Upper lobe of left lung (tissue), 6 donors: Measurements from ENCODE around the gene ANKRD11. TPM values are rescaled to one million over a fixed set of nuclear protein-coding genes. Genes with fewer than 3 reads are reported as not detected.

Experiments used
- ATAC-seq, 2 donors: fragments of 200-7000 bp; cut with Tn5 transposase; one replicate each; pipeline ENCODE4 v1.9.1; 2022; ENCODE audit warnings: mild to moderate bottlenecking in 2 of 2, moderate library complexity in 2 of 2; ENCODE audit not compliant: low FRiP score in 2 of 2
- DNase-seq, 2 donors: peaks; one replicate each; pipeline ENCODE4 v3.0.0-alpha.2; 2019 to 2020
- H3K27ac ChIP-seq, 4 donors: fragments of 200-600 bp; sonication (generic); one replicate each; pipeline ENCODE4 v1.5.1; 2016 to 2019
- H3K27me3 ChIP-seq, 4 donors: fragments of 200-600 bp; sonication (generic); one replicate each; pipeline ENCODE4 v1.5.1; 2017 to 2019
- H3K36me3 ChIP-seq, 4 donors: fragments of 200-600 bp; sonication (generic); one replicate each; pipeline ENCODE4 v1.5.1; 2016 to 2019
- H3K4me1 ChIP-seq, 4 donors: fragments of 200-600 bp; sonication (generic); one replicate each; pipeline ENCODE4 v1.5.1; 2018 to 2019
- H3K4me3 ChIP-seq, 4 donors: fragments of 200-600 bp; sonication (generic); one replicate each; pipeline ENCODE4 v1.5.1; 2017 to 2019; ENCODE audit warnings: mild to moderate bottlenecking in 2 of 4, moderate library complexity in 1 of 4
- H3K9me3 ChIP-seq, 4 donors: fragments of 200-600 bp; sonication (generic); one replicate each; pipeline ENCODE4 v1.5.1; 2018 to 2019
- CTCF ChIP-seq, 6 experiments: fragments of 450-650 bp in 4 of 6; fragments of 200-600 bp in 2 of 6; sonication (generic) in 2 of 6; IDR thresholded peaks; one replicate each; pipeline ENCODE4 v1.5.1; 2016 to 2019; ENCODE audit warnings: antibody characterized with exemption in 6 of 6
- EP300 ChIP-seq, 4 donors: sonication (generic); formaldehyde crosslinking; IDR thresholded peaks; one replicate each; pipeline ENCODE4 v1.5.1; 2017; ENCODE audit warnings: antibody characterized with exemption in 4 of 4, control low read depth in 2 of 4
- POLR2A ChIP-seq, 4 donors: fragments of 450-650 bp; IDR thresholded peaks; one replicate each; pipeline ENCODE4 v1.5.1; 2016 to 2017; ENCODE audit warnings: antibody characterized with exemption in 4 of 4, mild to moderate bottlenecking in 2 of 4
- POLR2AphosphoS5 ChIP-seq, 2 donors: sonication (generic); formaldehyde crosslinking; IDR thresholded peaks; one replicate each; pipeline ENCODE4 v1.5.1; 2017; ENCODE audit warnings: antibody characterized with exemption in 2 of 2
- WGBS, 2 donors: methylation state at CpG; one replicate each; pipeline ENCODE4 v1.1.5; 2017 to 2018; 5-methylcytosine and 5-hydroxymethylcytosine counted together
- total RNA-seq, 6 donors: library from RNA; depleted of rRNA in 4 of 6; stranded (reverse); fragments of >200 nt in 4 of 6; gene quantifications; one replicate each; pipeline versions ENCODE4 v1.1.0 to v1.2.1, GENCODE V29; 2016 to 2021
- donor health status: DM: no; HTN: no; CAD: no; lungs with moderate emphysema.
- donor health status: DM: no; HTN: yes; CAD: no; lungs with severe emphysema.

Gene ANKRD11
- total RNA-seq, 6 donors from 2014 or later, result 92.4 to 313 (median 134) TPM

- no peak overlapping the region for H3K4me3 ChIP-seq
- H3K4me1 ChIP-seq, result peaks cover 84 to 93% (median 89%) of the 10 kb centered on the region in 4 donors
- no peak for TF ChIP-seq CTCF (IDR thresholded peaks at IDR 0.05)
- TF ChIP-seq POLR2AphosphoS5 (IDR thresholded peaks at IDR 0.05), result no peak
- TF ChIP-seq EP300 (IDR thresholded peaks at IDR 0.05), result no peak
- no peak for TF ChIP-seq POLR2A (IDR thresholded peaks at IDR 0.05)
- peak overlapping the region in 2 of 4 donors; percentile 59 to 67 for H3K27ac ChIP-seq
- peaks cover 0 to 15% (median 8%) of the 10 kb centered on the region in 4 donors for H3K36me3 ChIP-seq
- H3K27me3 ChIP-seq, result no peaks in the 10 kb centered on the region
- whole genome bisulfite sequencing, 2 donors, result 63 to 84% methylated on average over 22 to 23 of the region's 23 CpGs
- no peak for ATAC-seq
- peak in 1 of 2 donors; percentile 45 for DNase-seq
- H3K9me3 ChIP-seq, result no peaks in the 10 kb centered on the region
These were observed 172.5 kb downstream of the ANKRD11 start for GRCh38 chr16:89317729-89318429.

- Histone ChIP-seq H3K36me3 (peaks cover 0 to 22% (median 15%) of the 10 kb centered on the region in 4 donors), H3K9me3 (no peaks in the 10 kb centered on the region), H3K4me3 (peak overlapping the region in 1 of 4 donors; percentile 5), H3K4me1 (peaks cover 80 to 92% (median 83%) of the 10 kb centered on the region in 4 donors), H3K27me3 (no peaks in the 10 kb centered on the region), H3K27ac (peak overlapping the region; percentile 31 to 67 (median 61))
- WGBS, 2 donors, result 85 to 92% methylated on average over 6 to 12 of the region's 12 CpGs
- no peak for TF ChIP-seq POLR2A (IDR thresholded peaks at IDR 0.05)
- TF ChIP-seq POLR2AphosphoS5 (IDR thresholded peaks at IDR 0.05), result no peak
- no peak for TF ChIP-seq EP300 (IDR thresholded peaks at IDR 0.05)
- TF ChIP-seq CTCF (IDR thresholded peaks at IDR 0.05), result no peak
- ATAC-seq (no peak), DNase-seq (peak; percentile 31 to 41)
These were observed 173.2 kb downstream of the ANKRD11 start for GRCh38 chr16:89317101-89317671.

DNA sequence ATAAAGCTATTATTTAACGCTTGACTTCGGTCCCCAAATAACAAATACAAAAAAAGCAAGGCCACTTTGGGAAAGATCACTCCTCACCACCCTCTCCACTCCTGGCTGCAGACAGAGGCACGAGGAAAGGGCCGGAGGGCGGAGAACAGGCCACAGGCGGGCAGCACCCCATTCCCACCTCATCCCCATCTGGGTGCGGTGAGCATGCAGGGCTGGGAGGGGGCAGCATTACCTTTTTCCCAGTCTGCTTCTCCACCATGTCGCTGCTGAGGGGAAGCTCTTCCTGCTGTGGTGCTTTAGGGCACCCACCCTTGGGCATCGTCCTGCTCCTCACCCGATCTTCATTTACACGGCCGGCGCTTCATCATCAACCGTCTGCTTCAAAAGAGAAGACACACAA, 173.7 kb downstream of the ANKRD11 start:
- DNase-seq, result no peak
- whole genome bisulfite sequencing, 2 donors, result 67 to 85% methylated on average over 14 of the region's 14 CpGs
- no peaks in the 10 kb centered on the region for H3K27me3 ChIP-seq
- peak overlapping the region; percentile 31 to 67 (median 61) for H3K27ac ChIP-seq
- TF ChIP-seq EP300 (IDR thresholded peaks at IDR 0.05), result no peak
- no peak for TF ChIP-seq CTCF (IDR thresholded peaks at IDR 0.05)
- TF ChIP-seq POLR2AphosphoS5 (IDR thresholded peaks at IDR 0.05), result no peak
- peaks cover 75 to 90% (median 81%) of the 10 kb centered on the region in 4 donors for H3K4me1 ChIP-seq
- ATAC-seq, result no peak
- no peaks in the 10 kb centered on the region for H3K9me3 ChIP-seq
- H3K36me3 ChIP-seq, result peaks cover 0 to 26% (median 20%) of the 10 kb centered on the region in 4 donors
- peak overlapping the region in 1 of 4 donors; percentile 5 for H3K4me3 ChIP-seq

- 39 to 44% methylated on average over 19 to 20 of the region's 20 CpGs for WGBS, 2 donors
- H3K27ac ChIP-seq, result peak overlapping the region; percentile 59 to 76 (median 62)
These were observed 174.4 kb downstream of the ANKRD11 start for GRCh38 chr16:89315791-89316581.

More at GRCh38 chr16:89315791-89316581, 174.4 kb downstream of the ANKRD11 start:
- Histone ChIP-seq H3K36me3 (peaks cover 0 to 28% (median 21%) of the 10 kb centered on the region in 4 donors), H3K4me3 (peak overlapping the region in 1 of 4 donors; percentile 5), H3K27me3 (no peaks in the 10 kb centered on the region), H3K4me1 (peaks cover 68 to 83% (median 74%) of the 10 kb centered on the region in 4 donors), H3K9me3 (no peaks in the 10 kb centered on the region)
- DNase-seq, result peak; percentile 21 to 73
- peak in 1 of 2 donors; percentile 55 for ATAC-seq
- peak in 2 of 4 donors; percentile 74 to 75 for TF ChIP-seq EP300 (IDR thresholded peaks at IDR 0.05)
- peak; percentile 66 to 75 for TF ChIP-seq POLR2AphosphoS5 (IDR thresholded peaks at IDR 0.05)
- TF ChIP-seq CTCF (IDR thresholded peaks at IDR 0.05), result no peak
- TF ChIP-seq POLR2A (IDR thresholded peaks at IDR 0.05), result no peak
